KMS-11 (cell line): Measurements from ENCODE around the gene CHRNA1.

Source experiments
- H2AFZ ChIP-seq: fragments of 200-600 bp; sonication (generic); 2 replicates; pipeline ENCODE4 v1.6.1; 2016; ENCODE audit warnings: antibody characterized with exemption, mixed run types, low read depth
- H3K27ac ChIP-seq: fragments of 200-600 bp; sonication (generic); 2 replicates; pipeline ENCODE4 v1.6.1; 2016; ENCODE audit warnings: mild to moderate bottlenecking, mixed run types
- H3K27me3 ChIP-seq: fragments of 200-600 bp; sonication (generic); 2 replicates; pipeline ENCODE4 v1.6.1; 2017; ENCODE audit warnings: mild to moderate bottlenecking, low read depth, mixed run types, moderate library complexity; ENCODE audit not compliant: insufficient read depth
- H3K36me3 ChIP-seq: fragments of 200-600 bp; sonication (generic); 2 replicates; pipeline ENCODE4 v1.6.1; 2017; ENCODE audit warnings: mild to moderate bottlenecking, mixed run types; ENCODE audit not compliant: insufficient read depth
- H3K4me1 ChIP-seq: fragments of 200-600 bp; sonication (generic); 2 replicates; pipeline ENCODE4 v1.6.1; 2016; ENCODE audit warnings: mild to moderate bottlenecking, low read depth, mixed run types; ENCODE audit not compliant: poor library complexity, severe bottlenecking
- H3K4me2 ChIP-seq: fragments of 200-600 bp; sonication (generic); 2 replicates; pipeline ENCODE4 v1.7.0; 2016; ENCODE audit warnings: mild to moderate bottlenecking, mixed run types
- H3K4me3 ChIP-seq: fragments of 200-600 bp; sonication (generic); IDR thresholded peaks from 2 replicates; pipeline ENCODE4 v1.6.1; 2017; ENCODE audit warnings: low read depth, low read length, mixed read lengths; ENCODE audit not compliant: insufficient read depth
- H3K79me2 ChIP-seq: fragments of 200-600 bp; sonication (generic); 2 replicates; pipeline ENCODE4 v1.6.1; 2016; ENCODE audit warnings: low read depth, mixed run types; ENCODE audit not compliant: insufficient read depth
- H3K9ac ChIP-seq: fragments of 200-600 bp; sonication (generic); 2 replicates; pipeline ENCODE4 v1.6.1; 2016; ENCODE audit warnings: mild to moderate bottlenecking, mixed run types
- H4K20me1 ChIP-seq: fragments of 200-600 bp; sonication (generic); 2 replicates; pipeline ENCODE4 v1.6.1; 2016; ENCODE audit warnings: mild to moderate bottlenecking, mixed run types; ENCODE audit not compliant: insufficient read depth
- TF ChIP-seq, protein P1 (sequence below): fragments of 200-600 bp; sonication (generic); conservative IDR thresholded peaks from 2 replicates; pipeline ENCODE4 v1.6.1; 2017; ENCODE audit warnings: low read depth, mild to moderate bottlenecking, antibody characterized with exemption, low read length, moderate library complexity, mixed read lengths

The CHRNA1 gene

DNA sequence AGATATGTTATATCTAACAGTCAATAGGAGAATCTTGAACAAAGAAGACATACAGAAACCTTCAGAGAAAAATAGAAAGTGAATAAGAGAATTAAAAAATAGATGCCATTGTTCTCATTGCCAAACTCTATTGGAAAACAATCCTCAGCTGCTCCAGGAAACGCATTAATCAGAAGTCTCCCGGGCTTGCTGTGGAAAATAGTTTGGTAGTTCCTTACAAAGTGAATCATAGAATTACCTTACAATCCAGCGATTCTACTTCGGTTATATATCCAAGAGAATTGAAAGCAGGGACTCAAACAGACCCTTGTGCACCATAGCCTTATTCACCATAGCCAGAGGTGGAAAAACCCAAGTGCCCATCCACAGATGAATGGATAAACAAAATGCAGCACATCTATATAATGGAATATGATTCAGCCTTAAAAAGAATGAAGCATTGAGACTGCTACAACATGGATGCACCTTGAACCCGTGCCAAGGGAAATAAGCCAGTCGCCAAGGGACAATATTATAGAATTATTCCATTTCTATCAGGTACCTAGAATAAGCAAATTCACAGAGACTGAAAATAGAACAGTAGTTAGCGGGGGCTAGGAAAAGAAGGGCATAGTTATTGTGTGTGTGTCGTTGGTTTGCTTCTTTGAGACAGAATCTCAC, 21.9 kb upstream of the CHRNA1 start:
- TF ChIP-seq, protein P1, sequence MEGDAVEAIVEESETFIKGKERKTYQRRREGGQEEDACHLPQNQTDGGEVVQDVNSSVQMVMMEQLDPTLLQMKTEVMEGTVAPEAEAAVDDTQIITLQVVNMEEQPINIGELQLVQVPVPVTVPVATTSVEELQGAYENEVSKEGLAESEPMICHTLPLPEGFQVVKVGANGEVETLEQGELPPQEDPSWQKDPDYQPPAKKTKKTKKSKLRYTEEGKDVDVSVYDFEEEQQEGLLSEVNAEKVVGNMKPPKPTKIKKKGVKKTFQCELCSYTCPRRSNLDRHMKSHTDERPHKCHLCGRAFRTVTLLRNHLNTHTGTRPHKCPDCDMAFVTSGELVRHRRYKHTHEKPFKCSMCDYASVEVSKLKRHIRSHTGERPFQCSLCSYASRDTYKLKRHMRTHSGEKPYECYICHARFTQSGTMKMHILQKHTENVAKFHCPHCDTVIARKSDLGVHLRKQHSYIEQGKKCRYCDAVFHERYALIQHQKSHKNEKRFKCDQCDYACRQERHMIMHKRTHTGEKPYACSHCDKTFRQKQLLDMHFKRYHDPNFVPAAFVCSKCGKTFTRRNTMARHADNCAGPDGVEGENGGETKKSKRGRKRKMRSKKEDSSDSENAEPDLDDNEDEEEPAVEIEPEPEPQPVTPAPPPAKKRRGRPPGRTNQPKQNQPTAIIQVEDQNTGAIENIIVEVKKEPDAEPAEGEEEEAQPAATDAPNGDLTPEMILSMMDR = no peak
- Histone ChIP-seq H4K20me1 (no peaks in the 10 kb centered on the region), H3K4me2 (no peak overlapping the region), H3K27ac (no peak overlapping the region), H3K79me2 (no peaks in the 10 kb centered on the region), H3K9ac (no peak overlapping the region), H3K27me3 (no peaks in the 10 kb centered on the region), H3K4me3 (no peak overlapping the region), H3K4me1 (no peaks in the 10 kb centered on the region), H3K36me3 (no peaks in the 10 kb centered on the region), H2AFZ (no peak overlapping the region)

GRCh38 chr2:174785481-174785880, 21.2 kb upstream of the CHRNA1 start:
- no peak overlapping the region for H3K27ac ChIP-seq
- no peak overlapping the region for H2AFZ ChIP-seq
- no peak overlapping the region for H3K4me2 ChIP-seq
- H3K79me2 ChIP-seq = no peaks in the 10 kb centered on the region
- TF ChIP-seq, protein P1 = no peak
- no peaks in the 10 kb centered on the region for H4K20me1 ChIP-seq
- H3K4me1 ChIP-seq = no peaks in the 10 kb centered on the region
- H3K9ac ChIP-seq = no peak overlapping the region
- no peaks in the 10 kb centered on the region for H3K27me3 ChIP-seq
- H3K4me3 ChIP-seq = no peak overlapping the region
- no peaks in the 10 kb centered on the region for H3K36me3 ChIP-seq

GRCh38 chr2:174784909-174785308, 20.6 kb upstream of the CHRNA1 start:
- no peaks in the 10 kb centered on the region for H3K79me2 ChIP-seq
- no peaks in the 10 kb centered on the region for H3K27me3 ChIP-seq
- no peak overlapping the region for H2AFZ ChIP-seq
- no peak overlapping the region for H3K4me2 ChIP-seq
- no peaks in the 10 kb centered on the region for H4K20me1 ChIP-seq
- no peaks in the 10 kb centered on the region for H3K4me1 ChIP-seq
- no peaks in the 10 kb centered on the region for H3K36me3 ChIP-seq
- no peak overlapping the region for H3K9ac ChIP-seq
- H3K27ac ChIP-seq = no peak overlapping the region
- H3K4me3 ChIP-seq = no peak overlapping the region
- TF ChIP-seq, protein P1 = no peak

- Histone ChIP-seq H3K36me3 (no peaks in the 10 kb centered on the region), H4K20me1 (no peaks in the 10 kb centered on the region), H3K27ac (no peak overlapping the region), H3K4me3 (no peak overlapping the region), H3K27me3 (no peaks in the 10 kb centered on the region), H3K4me1 (no peaks in the 10 kb centered on the region), H3K9ac (no peak overlapping the region), H3K79me2 (no peaks in the 10 kb centered on the region), H3K4me2 (no peak overlapping the region), H2AFZ (no peak overlapping the region)
- TF ChIP-seq, protein P1 = no peak
Measured at GRCh38 chr2:174784316-174784715, 20.0 kb upstream of the CHRNA1 start.
